HL-60 (cell line): ENCODE results near the gene PRRG1.
"Not testable (repeated sequence)": the region's sequence is repeated elsewhere in the genome, so short reads cannot be mapped to it uniquely, and the experiment has no call there.

Source experiments
- DNase-seq, 2 experiments: peaks; one replicate each; pipeline ENCODE4 v3.0.0-alpha.2; 2010 to 2020; ENCODE audit warnings: low read depth in 1 of 2, low spot score in 1 of 2
- H3K27ac ChIP-seq: fragments of 250-450 bp; sonication (Bioruptor Pico); replicated peaks from 2 replicates; pipeline ENCODE4 v1.5.1; 2020; ENCODE audit warnings: mild to moderate bottlenecking, moderate library complexity
- H3K27me3 ChIP-seq: fragments of 250-450 bp; sonication (Bioruptor Pico); 2 replicates; pipeline ENCODE4 v1.5.1; 2021; ENCODE audit warnings: mild to moderate bottlenecking, moderate library complexity; ENCODE audit not compliant: insufficient read depth, poor library complexity, severe bottlenecking
- H3K4me3 ChIP-seq: replicated peaks from 2 replicates; pipeline ENCODE4 v1.5.1; 2011; ENCODE audit warnings: mild to moderate bottlenecking, control low read depth, low read length; ENCODE audit not compliant: insufficient read depth
- GABPA ChIP-seq: IDR thresholded peaks from 2 replicates; pipeline ENCODE4 v1.6.1; 2012; ENCODE audit warnings: low read depth
- POLR2AphosphoS5 ChIP-seq: IDR thresholded peaks from 2 replicates; pipeline ENCODE4 v1.6.1; 2012; ENCODE audit warnings: low read depth
- SPI1 ChIP-seq: IDR thresholded peaks from 2 replicates; pipeline ENCODE4 v1.6.1; 2012; ENCODE audit warnings: low read depth, mild to moderate bottlenecking, borderline replicate concordance
- TF ChIP-seq, protein P1 (sequence below): IDR thresholded peaks from one replicate; pipeline ENCODE4 v1.5.1; 2011; ENCODE audit warnings: low read length, control low read depth, inconsistent platforms; ENCODE audit not compliant: insufficient read depth
- TF ChIP-seq, protein P2 (sequence below): IDR thresholded peaks from 2 replicates; pipeline ENCODE4 v1.6.1; 2012; ENCODE audit warnings: low read depth; ENCODE audit not compliant: insufficient replicate concordance

Gene PRRG1

DNA sequence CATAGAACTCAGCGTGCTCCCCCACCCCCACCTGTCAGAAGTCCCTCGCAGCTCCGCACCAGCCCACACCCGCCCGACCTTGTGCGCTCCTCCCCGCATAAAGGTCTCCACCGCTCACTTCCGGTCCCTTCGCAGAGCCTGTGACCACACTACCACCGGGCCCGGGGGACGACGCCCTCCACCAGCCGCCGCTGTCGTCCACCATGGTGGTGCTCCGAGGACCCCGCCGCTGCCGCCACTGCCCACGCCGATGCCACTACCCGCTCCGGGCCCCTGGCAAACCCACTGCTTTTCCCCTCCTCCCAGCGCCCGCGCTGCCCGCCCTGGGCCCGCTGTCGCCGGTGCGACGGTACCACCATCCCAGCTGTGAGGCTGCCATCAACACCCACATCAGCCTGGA is 142.5 kb downstream of the PRRG1 start:
- H3K27ac ChIP-seq: no peak overlapping the region
- no peak overlapping the region for H3K4me3 ChIP-seq
- no peaks in the 10 kb centered on the region for H3K27me3 ChIP-seq
- no peak for DNase-seq
- no peak for TF ChIP-seq SPI1
- TF ChIP-seq, protein P1, sequence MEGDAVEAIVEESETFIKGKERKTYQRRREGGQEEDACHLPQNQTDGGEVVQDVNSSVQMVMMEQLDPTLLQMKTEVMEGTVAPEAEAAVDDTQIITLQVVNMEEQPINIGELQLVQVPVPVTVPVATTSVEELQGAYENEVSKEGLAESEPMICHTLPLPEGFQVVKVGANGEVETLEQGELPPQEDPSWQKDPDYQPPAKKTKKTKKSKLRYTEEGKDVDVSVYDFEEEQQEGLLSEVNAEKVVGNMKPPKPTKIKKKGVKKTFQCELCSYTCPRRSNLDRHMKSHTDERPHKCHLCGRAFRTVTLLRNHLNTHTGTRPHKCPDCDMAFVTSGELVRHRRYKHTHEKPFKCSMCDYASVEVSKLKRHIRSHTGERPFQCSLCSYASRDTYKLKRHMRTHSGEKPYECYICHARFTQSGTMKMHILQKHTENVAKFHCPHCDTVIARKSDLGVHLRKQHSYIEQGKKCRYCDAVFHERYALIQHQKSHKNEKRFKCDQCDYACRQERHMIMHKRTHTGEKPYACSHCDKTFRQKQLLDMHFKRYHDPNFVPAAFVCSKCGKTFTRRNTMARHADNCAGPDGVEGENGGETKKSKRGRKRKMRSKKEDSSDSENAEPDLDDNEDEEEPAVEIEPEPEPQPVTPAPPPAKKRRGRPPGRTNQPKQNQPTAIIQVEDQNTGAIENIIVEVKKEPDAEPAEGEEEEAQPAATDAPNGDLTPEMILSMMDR: no peak
- TF ChIP-seq, protein P2, sequence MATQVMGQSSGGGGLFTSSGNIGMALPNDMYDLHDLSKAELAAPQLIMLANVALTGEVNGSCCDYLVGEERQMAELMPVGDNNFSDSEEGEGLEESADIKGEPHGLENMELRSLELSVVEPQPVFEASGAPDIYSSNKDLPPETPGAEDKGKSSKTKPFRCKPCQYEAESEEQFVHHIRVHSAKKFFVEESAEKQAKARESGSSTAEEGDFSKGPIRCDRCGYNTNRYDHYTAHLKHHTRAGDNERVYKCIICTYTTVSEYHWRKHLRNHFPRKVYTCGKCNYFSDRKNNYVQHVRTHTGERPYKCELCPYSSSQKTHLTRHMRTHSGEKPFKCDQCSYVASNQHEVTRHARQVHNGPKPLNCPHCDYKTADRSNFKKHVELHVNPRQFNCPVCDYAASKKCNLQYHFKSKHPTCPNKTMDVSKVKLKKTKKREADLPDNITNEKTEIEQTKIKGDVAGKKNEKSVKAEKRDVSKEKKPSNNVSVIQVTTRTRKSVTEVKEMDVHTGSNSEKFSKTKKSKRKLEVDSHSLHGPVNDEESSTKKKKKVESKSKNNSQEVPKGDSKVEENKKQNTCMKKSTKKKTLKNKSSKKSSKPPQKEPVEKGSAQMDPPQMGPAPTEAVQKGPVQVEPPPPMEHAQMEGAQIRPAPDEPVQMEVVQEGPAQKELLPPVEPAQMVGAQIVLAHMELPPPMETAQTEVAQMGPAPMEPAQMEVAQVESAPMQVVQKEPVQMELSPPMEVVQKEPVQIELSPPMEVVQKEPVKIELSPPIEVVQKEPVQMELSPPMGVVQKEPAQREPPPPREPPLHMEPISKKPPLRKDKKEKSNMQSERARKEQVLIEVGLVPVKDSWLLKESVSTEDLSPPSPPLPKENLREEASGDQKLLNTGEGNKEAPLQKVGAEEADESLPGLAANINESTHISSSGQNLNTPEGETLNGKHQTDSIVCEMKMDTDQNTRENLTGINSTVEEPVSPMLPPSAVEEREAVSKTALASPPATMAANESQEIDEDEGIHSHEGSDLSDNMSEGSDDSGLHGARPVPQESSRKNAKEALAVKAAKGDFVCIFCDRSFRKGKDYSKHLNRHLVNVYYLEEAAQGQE: no peak
- TF ChIP-seq GABPA: no peak
- no peak for TF ChIP-seq POLR2AphosphoS5

DNA sequence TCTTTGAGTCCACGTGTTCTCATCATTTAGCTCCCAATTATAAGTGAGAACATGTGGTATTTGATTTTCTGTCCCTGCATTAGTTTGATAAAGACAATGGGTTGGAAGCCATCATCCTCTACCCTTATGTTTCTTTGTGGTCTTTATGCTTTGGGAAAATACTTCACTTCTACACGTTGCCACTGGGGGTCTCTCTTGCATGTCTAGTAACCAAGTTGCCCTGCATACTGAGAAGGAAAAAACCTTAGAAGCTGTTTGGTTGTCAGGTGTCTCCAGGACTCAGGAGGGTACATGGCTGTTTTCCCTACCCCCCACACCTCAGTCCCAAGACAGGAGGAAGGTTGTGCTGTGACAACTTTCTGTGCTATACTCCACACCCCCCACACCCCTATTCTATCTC is 146.6 kb downstream of the PRRG1 start:
- H3K4me3 ChIP-seq, DNase-seq, H3K27me3 ChIP-seq, H3K27ac ChIP-seq: not testable (repeated sequence)
- TF ChIP-seq, protein P1: peak; percentile 3

DNA sequence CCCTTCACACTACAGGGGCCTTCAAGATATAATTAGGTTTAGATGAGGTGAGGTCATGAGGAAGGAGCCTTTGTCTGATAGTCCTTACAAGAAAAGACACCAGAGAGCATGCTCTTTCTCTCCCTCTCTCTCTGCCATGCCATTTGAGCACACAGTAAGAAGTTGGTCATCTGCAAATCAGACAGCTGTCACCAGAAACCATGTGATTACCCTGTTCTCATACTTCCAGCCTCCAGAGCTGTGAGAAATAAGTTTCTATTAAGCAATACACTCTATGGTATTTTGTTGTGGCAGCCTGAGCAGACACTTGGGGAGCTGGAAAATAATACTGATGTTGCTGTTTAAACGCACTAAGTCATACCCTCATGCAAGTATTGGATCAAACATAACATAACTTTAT is 148.0 kb downstream of the PRRG1 start:
- H3K4me3 ChIP-seq, DNase-seq, H3K27ac ChIP-seq, H3K27me3 ChIP-seq: not testable (repeated sequence)

DNA sequence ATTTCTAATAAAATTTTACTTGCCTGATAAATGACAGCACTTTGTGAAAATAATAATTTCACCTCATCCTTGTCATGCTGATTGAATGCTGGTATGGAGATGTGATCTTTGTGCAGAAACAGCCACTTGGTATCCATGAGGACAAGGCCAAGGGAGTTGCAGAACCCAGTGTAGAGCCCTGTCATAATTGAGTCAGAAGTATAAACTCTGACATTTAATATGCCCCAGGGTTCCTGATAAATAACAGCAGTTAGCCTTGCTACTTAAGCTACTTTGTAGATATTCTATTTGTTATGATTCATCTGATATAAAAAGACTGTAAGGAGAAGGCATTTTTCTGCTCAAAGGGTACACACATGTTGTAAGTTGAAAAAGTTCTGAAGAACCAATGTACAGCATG is 149.2 kb downstream of the PRRG1 start:
- H3K27ac ChIP-seq, H3K4me3 ChIP-seq, DNase-seq, H3K27me3 ChIP-seq: not testable (repeated sequence)

DNA sequence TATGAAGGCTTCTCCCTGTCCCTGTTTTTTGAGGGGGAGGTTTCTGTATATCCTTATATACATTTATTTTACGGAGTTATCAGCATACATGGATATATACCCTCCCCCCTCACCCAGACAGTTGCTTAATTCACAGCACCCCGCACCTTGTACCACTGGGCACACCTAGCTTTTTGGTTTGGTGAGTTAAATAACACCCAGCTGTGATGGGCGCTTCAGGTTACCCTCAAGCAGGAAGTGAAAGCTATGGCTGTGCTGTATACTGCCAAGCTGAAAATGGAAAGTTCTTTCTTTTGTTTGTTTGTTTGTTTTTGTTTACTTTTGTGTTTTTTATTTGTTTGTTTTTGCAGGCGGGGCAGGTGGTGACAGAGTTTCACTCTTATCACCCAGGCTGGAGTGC is 150.5 kb downstream of the PRRG1 start:
- not testable (repeated sequence) for H3K27me3 ChIP-seq, H3K27ac ChIP-seq, DNase-seq, H3K4me3 ChIP-seq

DNA sequence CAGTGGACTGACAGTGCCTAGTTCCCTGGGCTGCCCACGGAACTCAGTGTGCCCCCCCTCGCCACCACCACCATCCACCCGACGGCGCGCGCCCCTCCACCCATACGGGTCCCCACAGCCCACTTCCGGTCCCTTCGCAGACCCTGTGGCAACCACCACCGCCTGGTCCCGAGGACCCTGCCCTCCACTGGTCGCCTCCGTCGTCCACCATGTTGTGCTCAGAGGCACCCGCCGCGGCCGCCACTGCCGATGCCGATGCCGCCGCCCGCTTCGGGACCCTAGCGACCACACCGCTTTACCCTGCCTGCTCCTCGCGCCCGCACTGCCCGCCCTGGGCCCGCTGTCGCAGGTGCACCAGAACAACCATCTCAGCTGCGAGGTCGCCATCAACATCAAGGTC is 155.8 kb downstream of the PRRG1 start:
- H3K4me3 ChIP-seq: no peak overlapping the region
- TF ChIP-seq GABPA: no peak
- TF ChIP-seq SPI1: no peak
- TF ChIP-seq, protein P2: no peak
- no peak for TF ChIP-seq POLR2AphosphoS5
- TF ChIP-seq, protein P1: no peak
- H3K27ac ChIP-seq: no peak overlapping the region

More for the DNA sequence above, 155.8 kb downstream of the PRRG1 start:
- DNase-seq: no peak
- no peaks in the 10 kb centered on the region for H3K27me3 ChIP-seq
